Measurements from ENCODE around the gene AP5B1.

The AP5B1 gene

GRCh38 chr11:65780770-65781151 is at the start of gene AP5B1:
Gene AP5B1, minus strand, starts transcription at chr11:65780976. Its CDS starts 385 bp downstream, at chr11:65780591.
- DNase-seq (ENCODE audit: low read depth): no peak
- H3K4me3 ChIP-seq (ENCODE audit: low read depth, low read length): peak within 1 kb of the TSS; percentile 97
- TF ChIP-seq, protein P1, sequence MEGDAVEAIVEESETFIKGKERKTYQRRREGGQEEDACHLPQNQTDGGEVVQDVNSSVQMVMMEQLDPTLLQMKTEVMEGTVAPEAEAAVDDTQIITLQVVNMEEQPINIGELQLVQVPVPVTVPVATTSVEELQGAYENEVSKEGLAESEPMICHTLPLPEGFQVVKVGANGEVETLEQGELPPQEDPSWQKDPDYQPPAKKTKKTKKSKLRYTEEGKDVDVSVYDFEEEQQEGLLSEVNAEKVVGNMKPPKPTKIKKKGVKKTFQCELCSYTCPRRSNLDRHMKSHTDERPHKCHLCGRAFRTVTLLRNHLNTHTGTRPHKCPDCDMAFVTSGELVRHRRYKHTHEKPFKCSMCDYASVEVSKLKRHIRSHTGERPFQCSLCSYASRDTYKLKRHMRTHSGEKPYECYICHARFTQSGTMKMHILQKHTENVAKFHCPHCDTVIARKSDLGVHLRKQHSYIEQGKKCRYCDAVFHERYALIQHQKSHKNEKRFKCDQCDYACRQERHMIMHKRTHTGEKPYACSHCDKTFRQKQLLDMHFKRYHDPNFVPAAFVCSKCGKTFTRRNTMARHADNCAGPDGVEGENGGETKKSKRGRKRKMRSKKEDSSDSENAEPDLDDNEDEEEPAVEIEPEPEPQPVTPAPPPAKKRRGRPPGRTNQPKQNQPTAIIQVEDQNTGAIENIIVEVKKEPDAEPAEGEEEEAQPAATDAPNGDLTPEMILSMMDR (IDR thresholded peaks at IDR 0.05; ENCODE audit: low read depth, low read length, missing control alignments): no peak

- TF ChIP-seq, protein P1 (IDR thresholded peaks at IDR 0.05; ENCODE audit: low read depth, low read length, missing control alignments): no peak
- DNase-seq (ENCODE audit: low read depth): no peak
- H3K4me3 ChIP-seq (ENCODE audit: low read depth, low read length): no peak overlapping the region
Observed at GRCh38 chr11:65829459-65829858, 48.7 kb upstream of the AP5B1 start.

DNA sequence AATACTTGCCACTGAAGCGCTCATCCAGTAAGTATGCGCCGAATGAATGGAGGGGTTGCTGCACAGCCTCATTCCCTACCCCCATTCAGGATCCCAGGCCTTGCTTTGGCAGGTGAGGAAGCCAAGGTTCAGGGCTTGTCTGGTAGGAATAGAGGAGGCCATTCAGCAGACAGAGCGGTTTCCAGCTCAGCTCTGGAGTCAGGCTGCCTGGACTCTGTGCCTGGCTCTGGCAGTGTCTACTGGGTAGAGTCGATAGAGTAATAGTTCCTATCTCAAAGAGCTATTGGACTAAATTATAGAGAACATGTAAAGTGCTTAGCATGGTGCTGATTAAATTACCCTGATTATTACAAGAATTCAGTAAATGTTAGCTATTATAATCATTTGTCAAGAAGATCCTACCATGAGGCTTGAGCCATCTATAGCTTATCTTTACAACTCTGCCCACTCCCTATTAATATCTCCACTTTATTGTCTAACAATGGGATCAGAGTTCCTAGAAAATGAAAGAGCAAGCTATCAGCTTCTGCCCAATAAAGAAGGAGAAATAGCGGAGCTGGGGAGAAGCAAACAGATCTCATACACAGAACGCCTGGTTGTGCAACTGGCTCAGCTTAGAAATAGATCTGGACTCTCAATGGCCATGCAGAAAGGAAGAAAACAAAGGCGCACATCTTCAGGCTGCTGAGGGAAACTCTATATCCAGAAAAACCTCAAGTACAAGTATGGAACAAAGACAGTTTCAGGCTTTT is 46.4 kb upstream of the AP5B1 start:
- TF ChIP-seq, protein P1 (IDR thresholded peaks at IDR 0.05; ENCODE audit: low read depth, low read length, missing control alignments): no peak
- no peak overlapping the region for H3K4me3 ChIP-seq (ENCODE audit: low read depth, low read length)
- no peak for DNase-seq (ENCODE audit: low read depth)

DNA sequence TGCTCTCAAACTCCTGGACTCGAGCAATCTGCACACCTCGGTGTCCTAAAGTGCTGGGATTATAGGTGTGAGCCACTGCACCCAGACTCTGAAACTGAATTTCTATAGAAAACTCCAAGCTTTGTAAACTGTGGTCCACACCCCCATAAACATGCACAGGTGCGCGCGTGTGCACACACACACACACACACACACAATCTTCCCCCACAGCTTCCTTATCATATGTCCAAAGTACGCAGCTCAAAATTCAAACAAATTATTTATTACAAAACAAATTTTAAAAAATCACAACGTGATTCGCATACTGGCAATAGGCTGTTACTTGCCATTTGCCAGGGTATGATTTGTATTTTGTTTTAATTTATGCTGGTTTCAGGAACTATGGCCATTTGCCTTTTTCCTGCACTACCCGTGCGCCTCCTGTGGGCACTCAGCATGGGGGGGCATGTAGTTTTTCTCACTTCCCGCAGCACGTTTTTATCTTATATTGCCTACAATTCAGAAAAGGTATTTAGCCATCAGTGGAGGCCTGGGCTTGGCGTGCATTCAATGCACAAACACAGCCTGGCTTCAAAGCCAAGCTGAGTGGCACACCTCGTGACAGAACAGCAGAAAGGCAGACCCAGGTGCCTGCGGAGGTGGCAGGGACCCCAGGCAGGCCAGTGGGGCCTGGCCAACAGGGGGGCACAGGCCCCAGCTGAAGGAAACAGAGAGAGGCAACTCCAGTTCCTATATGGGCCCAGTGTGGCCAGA is 42.2 kb upstream of the AP5B1 start:
- H3K4me3 ChIP-seq (ENCODE audit: low read depth, low read length): no peak overlapping the region
- DNase-seq (ENCODE audit: low read depth): no peak
- TF ChIP-seq, protein P1 (IDR thresholded peaks at IDR 0.05; ENCODE audit: low read depth, low read length, missing control alignments): no peak

DNA sequence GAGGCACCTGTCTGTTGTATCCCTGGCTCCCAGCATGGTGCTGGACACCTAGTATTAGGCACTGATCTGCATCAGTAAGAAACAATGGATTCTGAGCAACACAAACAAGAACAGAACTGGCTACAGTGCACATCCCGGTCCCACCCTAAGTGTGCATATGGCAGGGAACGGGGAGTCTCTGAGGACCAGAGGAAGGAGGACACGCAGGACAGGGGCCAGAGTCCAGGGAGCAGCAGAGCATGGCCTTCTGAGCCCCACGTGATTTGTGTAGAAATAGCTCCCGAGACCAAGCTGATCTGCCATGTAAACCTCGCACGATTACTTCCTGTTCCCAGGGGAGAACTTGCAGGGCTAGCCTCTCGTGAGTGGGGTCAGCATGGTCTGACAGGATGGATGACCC is 40.3 kb upstream of the AP5B1 start:
- no peak for DNase-seq (ENCODE audit: low read depth)
- TF ChIP-seq, protein P1 (IDR thresholded peaks at IDR 0.05; ENCODE audit: low read depth, low read length, missing control alignments): no peak

DNA sequence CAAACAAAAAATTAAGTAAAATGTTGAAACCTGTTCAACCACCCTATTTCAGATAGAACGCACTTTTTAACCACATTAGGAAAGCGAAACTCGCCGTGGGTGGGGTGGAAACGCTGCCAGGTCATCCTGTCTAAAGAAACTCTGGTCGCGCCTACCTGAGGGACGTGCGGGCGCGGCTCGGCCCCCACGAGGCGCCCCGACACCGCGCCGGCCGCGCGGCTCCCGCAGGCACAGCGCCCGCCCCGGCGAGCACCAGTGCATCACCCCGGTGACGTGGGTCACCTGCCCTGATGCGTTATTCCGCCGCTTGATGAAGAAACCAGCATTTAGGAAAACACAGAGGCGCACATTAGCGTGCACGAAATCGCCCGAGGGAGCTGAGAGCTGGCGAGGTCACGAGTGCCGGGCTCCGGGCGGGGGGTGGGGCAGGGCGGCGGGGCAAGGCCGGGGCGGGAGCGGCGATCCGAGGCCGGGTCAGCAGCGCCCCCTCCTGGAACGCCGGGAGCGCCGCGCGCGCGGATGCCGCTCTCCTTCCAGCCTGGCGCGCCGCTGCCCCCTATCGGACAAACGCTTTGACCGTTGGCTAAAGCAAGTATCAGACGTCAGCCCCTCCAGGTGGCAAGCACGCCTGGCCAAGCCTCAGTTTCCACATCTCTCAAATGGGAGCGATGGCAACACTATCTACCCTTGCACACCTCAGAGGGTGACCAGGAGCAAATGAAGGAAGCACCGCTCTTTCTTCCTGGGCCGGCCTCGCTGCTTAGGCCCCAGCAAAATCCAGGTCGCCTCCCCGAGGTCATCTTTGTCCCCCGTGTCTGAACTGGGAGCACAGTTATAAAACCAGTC is 37.3 kb upstream of the AP5B1 start:
- TF ChIP-seq, protein P1 (IDR thresholded peaks at IDR 0.05; ENCODE audit: low read depth, low read length, missing control alignments): peak; percentile 97
- H3K4me3 ChIP-seq (ENCODE audit: low read depth, low read length): peak overlapping the region; percentile 60
- no peak for DNase-seq (ENCODE audit: low read depth)

More for the DNA sequence above, 40.3 kb upstream of the AP5B1 start:
- no peak overlapping the region for H3K4me3 ChIP-seq (ENCODE audit: low read depth, low read length)
